A673 (cell line): Measurements from ENCODE around the gene MEF2B. TPM values are rescaled to one million over a fixed set of nuclear protein-coding genes. Genes with fewer than 3 reads are reported as not detected.

Experiments used
- BruUV-seq: library from RNA; stranded (reverse); fragments of 400-500 nt; replicated peaks from 2 replicates; lab custom pipeline; 2021; lab: Mats Ljungman, UMichigan
- CTCF ChIA-PET: fragments of 300-600 bp; sonication (Branson Sonifier 250); formaldehyde crosslinking; loops from one replicate; lab custom pipeline; 2022; ENCODE audit warnings: antibody characterized with exemption; lab: Charles Lee
- POLR2A ChIA-PET: fragments of 300-600 bp; sonication (Branson Sonifier 250); formaldehyde crosslinking; loops from one replicate; lab custom pipeline; 2022; ENCODE audit warnings: antibody characterized with exemption; ENCODE audit not compliant: low non-redundant PET; lab: Charles Lee
- DNase-seq: peaks from one replicate; pipeline ENCODE4 v3.0.0-alpha.2; 2015; ENCODE audit warnings: low spot score
- H3K27ac ChIP-seq: fragments of 200-600 bp; sonication (generic); 2 replicates; pipeline ENCODE4 v1.5.1; 2016; ENCODE audit warnings: mixed run types, low read depth, mild to moderate bottlenecking, mixed read lengths, antibody characterized with exemption, low read length; ENCODE audit not compliant: poor library complexity, severe bottlenecking
- H3K27me3 ChIP-seq: fragments of 200-600 bp; sonication (generic); replicated peaks from 2 replicates; pipeline ENCODE4 v1.6.1; 2017; ENCODE audit warnings: mixed run types, low read depth, mild to moderate bottlenecking, mixed read lengths, antibody characterized with exemption, low read length; ENCODE audit not compliant: insufficient read depth, poor library complexity
- H3K36me3 ChIP-seq: fragments of 200-600 bp; sonication (generic); 2 replicates; pipeline ENCODE4 v1.6.1; 2016; ENCODE audit warnings: mixed run types, mild to moderate bottlenecking, mixed read lengths, antibody characterized with exemption, low read length; ENCODE audit not compliant: insufficient read depth, poor library complexity, severe bottlenecking
- H3K4me1 ChIP-seq: fragments of 200-600 bp; sonication (generic); 2 replicates; pipeline ENCODE4 v1.6.1; 2017; ENCODE audit warnings: mixed run types, mild to moderate bottlenecking, mixed read lengths, antibody characterized with exemption, low read length; ENCODE audit not compliant: insufficient read depth, poor library complexity, severe bottlenecking
- H3K4me3 ChIP-seq: fragments of 200-600 bp; sonication (generic); 2 replicates; pipeline ENCODE4 v1.5.1; 2016; ENCODE audit warnings: low read depth, mixed run types, mild to moderate bottlenecking, mixed read lengths, low read length; ENCODE audit not compliant: poor library complexity, severe bottlenecking
- H3K9me3 ChIP-seq: fragments of 200-600 bp; sonication (generic); 2 replicates; pipeline ENCODE4 v1.6.1; 2016; ENCODE audit warnings: mixed run types, low read depth, mild to moderate bottlenecking, mixed read lengths, antibody characterized with exemption, low read length; ENCODE audit not compliant: poor library complexity, severe bottlenecking
- CTCF ChIP-seq: fragments of 300-800, 200-600 bp; sonication (generic); conservative IDR thresholded peaks from 2 replicates; pipeline ENCODE4 v1.5.1; 2017; ENCODE audit warnings: low read depth, mild to moderate bottlenecking, antibody characterized with exemption, low read length, moderate library complexity, mixed read lengths
- EZH2 ChIP-seq: fragments of 200-600 bp; sonication (generic); IDR thresholded peaks from 2 replicates; pipeline ENCODE4 v1.6.1; 2017; ENCODE audit warnings: borderline replicate concordance, low read depth, mild to moderate bottlenecking, mixed read lengths, antibody characterized with exemption, low read length; ENCODE audit not compliant: poor library complexity, severe bottlenecking
- intact Hi-C: fragments of 100-400 bp; cut with micrococcal nuclease; formaldehyde crosslinking; loops from one replicate; pipeline ENCODE4 v1.10.0; 2022; ENCODE audit not compliant: unreplicated experiment
- total RNA-seq: library from RNA; stranded (reverse); gene quantifications from 2 replicates; pipeline ENCODE4 v1.2.3, GENCODE V29; 2021

The MEF2B gene
- total RNA-seq, 1 experiment from 2014 or later: 2.9 TPM

GRCh38 chr19:19171821-19172532 lies 1.9 kb upstream of the MEF2B start:
- ChIA-PET CTCF (no interaction called here), POLR2A (no interaction called here)
- peak overlapping the region; percentile 62 for H3K27ac ChIP-seq
- intact Hi-C loops: no loop called here
- no peak for TF ChIP-seq CTCF
- TF ChIP-seq EZH2: no peak
- H3K36me3 ChIP-seq: no peaks in the 10 kb centered on the region
- peak; percentile 40 for DNase-seq
- no peaks in the 10 kb centered on the region for H3K9me3 ChIP-seq
- H3K27me3 ChIP-seq: no peaks in the 10 kb centered on the region
- no TSS peak for BruUV-seq
- H3K4me3 ChIP-seq: no peak overlapping the region
- H3K4me1 ChIP-seq: peaks cover 12% of the 10 kb centered on the region

GRCh38 chr19:19170873-19171672 lies 1.0 kb upstream of the MEF2B start:
- Histone ChIP-seq H3K9me3 (no peaks in the 10 kb centered on the region), H3K36me3 (no peaks in the 10 kb centered on the region), H3K4me1 (peaks cover 12% of the 10 kb centered on the region), H3K4me3 (no peak overlapping the region), H3K27ac (peak overlapping the region; percentile 62), H3K27me3 (no peaks in the 10 kb centered on the region)
- TF ChIP-seq EZH2 (no peak), CTCF (no peak)
- intact Hi-C loops: no loop called here
- ChIA-PET POLR2A (interaction anchor here (0.6 kb wide), 1 partner anchor 106 kb away, joined by 4 read pairs; no protein-coding TSS in a partner anchor), CTCF (no interaction called here)
- BruUV-seq: no TSS peak
- DNase-seq: no peak

GRCh38 chr19:19169236-19170052 lies 619 bp downstream of the MEF2B start:
- no peak overlapping the region for H3K27ac ChIP-seq
- no TSS peak for BruUV-seq
- DNase-seq: no peak
- no peaks in the 10 kb centered on the region for H3K36me3 ChIP-seq
- H3K27me3 ChIP-seq: no peaks in the 10 kb centered on the region
- POLR2A ChIA-PET: interaction anchor here (0.6 kb wide), 2 partner anchors 17 to 258 kb away, joined by 4 read pairs; no protein-coding TSS in a partner anchor
- H3K4me3 ChIP-seq: peak overlapping the region; percentile 19
- no peak for TF ChIP-seq CTCF
- TF ChIP-seq EZH2: no peak
- CTCF ChIA-PET: interaction anchor here (0.6 kb wide), 1 partner anchor 178 kb away, joined by 3 read pairs; no protein-coding TSS in a partner anchor
- H3K4me1 ChIP-seq: peaks cover 12% of the 10 kb centered on the region
- intact Hi-C loops: no loop called here
- no peaks in the 10 kb centered on the region for H3K9me3 ChIP-seq
